GM12878 (cell line): Measurements from ENCODE around the gene ZNF334. TPM values are rescaled to one million over a fixed set of nuclear protein-coding genes. Genes with fewer than 3 reads are reported as not detected.

Source experiments
- ATAC-seq: fragments of 200-7000 bp; cut with Tn5 transposase; 3 replicates; pipeline ENCODE4 v1.9.1; 2020; ENCODE audit warnings: mild to moderate bottlenecking, moderate library complexity
- BruUV-seq: library from RNA; stranded (reverse); fragments of 400-500 nt; replicated peaks from 2 replicates; lab custom pipeline; 2021; lab: Mats Ljungman, UMichigan
- CTCF ChIA-PET: fragments of 300-600 bp; sonication (Branson Sonifier 250); formaldehyde crosslinking; extraction: SDS; loops from one replicate; lab custom pipeline; 2021; ENCODE audit warnings: inconsistent platforms; lab: Yijun Ruan, JAX
- POLR2A ChIA-PET: fragments of 350-600 bp; formaldehyde crosslinking; extraction: SDS; loops from one replicate; lab custom pipeline; 2021; ENCODE audit warnings: inconsistent platforms; lab: Charles Lee
- RAD21 ChIA-PET: fragments of 300-600 bp; sonication (Branson Sonifier 250); formaldehyde crosslinking; loops from one replicate; lab custom pipeline; 2023; ENCODE audit warnings: antibody characterized with exemption; ENCODE audit not compliant: unreplicated experiment; lab: Charles Lee
- SMC1A ChIA-PET: fragments of 300-600 bp; sonication (Branson Sonifier 250); formaldehyde crosslinking; loops from one replicate; lab custom pipeline; 2023; ENCODE audit not compliant: unreplicated experiment, uncharacterized antibody; lab: Charles Lee
- DNase-seq: peaks from one replicate; pipeline ENCODE4 v3.0.0-alpha.2; 2011; ENCODE audit warnings: low read depth, low spot score
- FAIRE-seq: peaks from 3 replicates; lab custom pipeline; 2011; peaks lifted over from hg19 to GRCh38; lab: Jason Lieb, UNC
- H2AFZ ChIP-seq: 2 replicates; pipeline ENCODE4 v1.6.0; 2011; ENCODE audit warnings: low read depth, low read length, control low read depth; ENCODE audit not compliant: control insufficient read depth
- H3K27ac ChIP-seq: 2 replicates; pipeline ENCODE4 v1.5.1; 2011; ENCODE audit warnings: control low read depth; ENCODE audit not compliant: control insufficient read depth, insufficient read depth
- H3K27me3 ChIP-seq, 2 experiments: replicated peaks in 1 of 2; 2 replicates each; pipeline versions ENCODE4 v1.6.0 to v1.6.1; 2011; ENCODE audit warnings: low read length in 1 of 2; ENCODE audit not compliant: control insufficient read depth in 2 of 2, insufficient read depth in 2 of 2
- H3K36me3 ChIP-seq, 2 experiments: 2 replicates each; pipeline ENCODE4 v1.5.1; 2011; ENCODE audit warnings: low read length in 1 of 2; ENCODE audit not compliant: control insufficient read depth in 2 of 2, insufficient read depth in 2 of 2
- H3K4me1 ChIP-seq: 2 replicates; pipeline ENCODE4 v1.6.1; 2011; ENCODE audit warnings: mild to moderate bottlenecking, low read length, moderate library complexity, mixed read lengths; ENCODE audit not compliant: control insufficient read depth, insufficient read depth
- H3K4me2 ChIP-seq: 2 replicates; pipeline ENCODE4 v1.6.0; 2011; ENCODE audit warnings: control low read depth; ENCODE audit not compliant: control insufficient read depth, insufficient read depth
- H3K4me3 ChIP-seq: fragments of 200-600 bp; sonication (generic); 2 replicates; pipeline ENCODE4 v1.5.1; 2016
- H3K79me2 ChIP-seq: 2 replicates; pipeline ENCODE4 v1.6.0; 2011; ENCODE audit warnings: low read length; ENCODE audit not compliant: control insufficient read depth, insufficient read depth
- H3K9ac ChIP-seq: 2 replicates; pipeline ENCODE4 v1.8.0; 2011; ENCODE audit warnings: low read length, control low read depth, mixed read lengths; ENCODE audit not compliant: control insufficient read depth, insufficient read depth
- H3K9me3 ChIP-seq: replicated peaks from 3 replicates; pipeline ENCODE4 v1.5.1; 2011; ENCODE audit warnings: mild to moderate bottlenecking, low read length; ENCODE audit not compliant: control insufficient read depth, insufficient read depth
- H4K20me1 ChIP-seq: 2 replicates; pipeline ENCODE4 v1.6.0; 2011; ENCODE audit not compliant: control insufficient read depth, insufficient read depth
- ATF7 ChIP-seq: fragments of 450-650 bp; IDR thresholded peaks from 2 replicates; pipeline ENCODE4 v1.6.1; 2016; ENCODE audit warnings: low read depth, mild to moderate bottlenecking
- BMI1 ChIP-seq: fragments of 450-650 bp; IDR thresholded peaks from 2 replicates; pipeline ENCODE4 v1.6.1; 2016; ENCODE audit warnings: mild to moderate bottlenecking, moderate library complexity, borderline replicate concordance
- IKZF1 ChIP-seq: fragments of 450-650 bp; conservative IDR thresholded peaks from 2 replicates; pipeline ENCODE4 v1.6.1; 2017; ENCODE audit warnings: antibody characterized with exemption, mild to moderate bottlenecking
- IRF4 ChIP-seq: IDR thresholded peaks from 2 replicates; pipeline ENCODE4 v1.6.1; 2011; ENCODE audit warnings: low read depth, low read length
- MAX ChIP-seq: IDR thresholded peaks from 2 replicates; pipeline ENCODE4 v1.6.1; 2012; ENCODE audit warnings: low read depth, low read length, improper control_type of control experiment
- NR2F1 ChIP-seq: fragments of 450-650 bp; conservative IDR thresholded peaks from 2 replicates; pipeline ENCODE4 v1.6.1; 2017; ENCODE audit warnings: mild to moderate bottlenecking
- NRF1 ChIP-seq: conservative IDR thresholded peaks from 2 replicates; pipeline ENCODE4 v1.6.1; 2011; ENCODE audit warnings: mild to moderate bottlenecking, low read depth, low read length, improper control_type of control experiment
- RB1 ChIP-seq: fragments of 450-650 bp; formaldehyde crosslinking; IDR thresholded peaks from 2 replicates; pipeline ENCODE4 v1.6.1; 2017; ENCODE audit warnings: mild to moderate bottlenecking, borderline replicate concordance
- RBBP5 ChIP-seq: fragments of 200-600 bp; sonication (generic); conservative IDR thresholded peaks from 2 replicates; pipeline ENCODE4 v1.6.1; 2016
- RCOR1 ChIP-seq: conservative IDR thresholded peaks from 2 replicates; pipeline ENCODE4 v1.6.1; 2012; ENCODE audit warnings: low read depth, low read length, improper control_type of control experiment
- RELB ChIP-seq: fragments of 450-650 bp; IDR thresholded peaks from 2 replicates; pipeline ENCODE4 v1.6.1; 2017; ENCODE audit warnings: low read depth, mild to moderate bottlenecking, moderate library complexity
- RFX5 ChIP-seq: IDR thresholded peaks from 2 replicates; pipeline ENCODE4 v1.6.1; 2011; ENCODE audit warnings: low read depth, low read length, improper control_type of control experiment
- SMAD1 ChIP-seq: fragments of 450-650 bp; IDR thresholded peaks from 2 replicates; pipeline ENCODE4 v1.6.1; 2018; ENCODE audit warnings: mild to moderate bottlenecking, low read depth; ENCODE audit not compliant: partially characterized antibody
- TCF12 ChIP-seq: IDR thresholded peaks from 2 replicates; pipeline ENCODE4 v1.6.1; 2011; ENCODE audit warnings: low read depth, mild to moderate bottlenecking, low read length
- TCF7 ChIP-seq: IDR thresholded peaks from 2 replicates; pipeline ENCODE4 v1.6.1; 2014; ENCODE audit warnings: antibody characterized with exemption, borderline replicate concordance
- USF2 ChIP-seq: IDR thresholded peaks from 2 replicates; pipeline ENCODE4 v1.6.1; 2011; ENCODE audit warnings: low read depth, low read length, improper control_type of control experiment, borderline replicate concordance
- ZBTB4 ChIP-seq: fragments of 450-650 bp; formaldehyde crosslinking; IDR thresholded peaks from 2 replicates; pipeline ENCODE4 v1.4.0; 2022; ENCODE audit warnings: mild to moderate bottlenecking, moderate library complexity
- ZNF217 ChIP-seq: fragments of 450-650 bp; IDR thresholded peaks from 2 replicates; pipeline ENCODE4 v1.6.1; 2017; ENCODE audit warnings: antibody characterized with exemption, mild to moderate bottlenecking
- ZSCAN29 ChIP-seq: fragments of 450-650 bp; IDR thresholded peaks from 2 replicates; pipeline ENCODE4 v1.6.1; 2017; ENCODE audit warnings: mild to moderate bottlenecking, moderate library complexity
- WGBS: methylation state at CpG from one replicate; pipeline ENCODE4 v1.1.6; 2016; ENCODE audit warnings: low lambda C conversion rate; ENCODE audit not compliant: insufficient replicate concordance, insufficient coverage; ENCODE audit errors: missing lambda C conversion rate; 5-methylcytosine and 5-hydroxymethylcytosine counted together
- in situ Hi-C: fragments of 300-500 bp; cut with MboI; formaldehyde crosslinking; loops from 9 replicates; pipeline ENCODE4 v1.14.3; 2018; ENCODE audit warnings: mixed read lengths
- intact Hi-C: fragments of 100-400 bp; cut with micrococcal nuclease; formaldehyde crosslinking; loops from one replicate; pipeline ENCODE4 v1.14.2; 2022; ENCODE audit not compliant: unreplicated experiment
- polyA plus RNA-seq, 11 experiments: library from polyadenylated mRNA; depleted of rRNA in 4 of 11; unstranded in 6 of 11; stranded (reverse) in 5 of 11; fragments of >200 nt; fragmentation: Nextera tagmentation in 4 of 11; fragmentation: Illumina TruSeq in 1 of 11; extraction: Ambion mirVana in 4 of 11; extraction: Trizol in 1 of 11; gene quantifications; 1 replicate in 1 of 11; 2 replicates in 10 of 11; pipeline versions ENCODE4 v1.2.1 to v1.2.3, GENCODE V29; 2011 to 2016; ENCODE audit warnings: inconsistent platforms in 2 of 11, missing spikeins in 2 of 11, low read depth in 1 of 11
- total RNA-seq, 4 experiments: library from RNA; depleted of rRNA in 3 of 4; stranded (reverse); fragments of >200 nt in 3 of 4; fragmentation: Illumina TruSeq in 1 of 4; extraction: Trizol in 1 of 4; gene quantifications; 2 replicates each; pipeline versions ENCODE4 v1.2.1 to v1.2.3, GENCODE V29; 2013 to 2021

Gene ZNF334
- total and polyA plus RNA-seq, 10 of the 15 experiments (the other 5 are each of a cell fraction or from before 2014, with no cell fraction given) = 0.08 to 2.0 (median 1.2) TPM

- Histone ChIP-seq H3K4me3 (no peak overlapping the region), H3K9ac (no peak overlapping the region), H3K9me3 (no peaks in the 10 kb centered on the region; the same call in 2 of the 3 replicates)
- POLR2A ChIA-PET = no interaction called here
- no TSS peak for BruUV-seq
- intact Hi-C loops = no loop called here
- RAD21 ChIA-PET = no interaction called here
- WGBS = 72% methylated on average over 6 of the region's 6 CpGs
- TF ChIP-seq NR2F1 = no peak
- TF ChIP-seq USF2 = no peak
- no peak for TF ChIP-seq TCF12
- TF ChIP-seq ZNF217 = no peak
- TF ChIP-seq RB1 = no peak
- no peak for TF ChIP-seq NRF1
- no peak for TF ChIP-seq RBBP5
- TF ChIP-seq IKZF1 = no peak
- TF ChIP-seq IRF4 = no peak
- TF ChIP-seq TCF7 = no peak
- TF ChIP-seq RELB = no peak
- TF ChIP-seq RCOR1 = no peak
- TF ChIP-seq MAX = no peak
- no peak for TF ChIP-seq BMI1
- TF ChIP-seq RFX5 = no peak
- TF ChIP-seq ATF7 = no peak
- no peak for TF ChIP-seq SMAD1
- TF ChIP-seq ZBTB4 = no peak
- no peak for TF ChIP-seq ZSCAN29
- TF ChIP-seq, all 136 proteins: peak for 0
- H3K27ac ChIP-seq = no peak overlapping the region
- H3K36me3 ChIP-seq = no peaks in the 10 kb centered on the region
- ATAC-seq (no peak), DNase-seq (no peak), FAIRE-seq (no peak)
- SMC1A ChIA-PET = no interaction called here
- H4K20me1 ChIP-seq = no peaks in the 10 kb centered on the region
- in situ Hi-C loops = no loop called here
- H3K79me2 ChIP-seq = no peaks in the 10 kb centered on the region
- no peak overlapping the region for H3K4me2 ChIP-seq
- H3K27me3 ChIP-seq = no peaks in the 10 kb centered on the region
- H3K4me1 ChIP-seq = peaks cover 58% of the 10 kb centered on the region
- H2AFZ ChIP-seq = no peak overlapping the region
- CTCF ChIA-PET = interaction anchor here (0.7 kb wide), 1 partner anchor 20 kb away, joined by 4 read pairs; no protein-coding TSS in a partner anchor
These were observed 34.6 kb upstream of the ZNF334 start for GRCh38 chr20:46547995-46548394.
